Osteoblast (primary cell): ENCODE results near the gene JDP2. TPM values are rescaled to one million over a fixed set of nuclear protein-coding genes. Genes with fewer than 3 reads are reported as not detected.

ENCODE experiments used
- DNase-seq: peaks from one replicate; pipeline ENCODE4 v3.0.0; 2011; ENCODE audit warnings: low spot score, mixed read lengths; ENCODE audit not compliant: insufficient read length; ENCODE audit errors: missing footprints
- H2AFZ ChIP-seq: 2 replicates; pipeline ENCODE4 v1.6.0; 2011; ENCODE audit warnings: mild to moderate bottlenecking, low read length
- H3K27ac ChIP-seq: 2 replicates; pipeline ENCODE4 v1.5.1; 2011; ENCODE audit warnings: mild to moderate bottlenecking, low read depth, low read length, moderate library complexity
- H3K27me3 ChIP-seq: 2 replicates; pipeline ENCODE4 v1.6.0; 2012; ENCODE audit warnings: mild to moderate bottlenecking, control low read depth, inconsistent platforms, low read length, moderate library complexity; ENCODE audit not compliant: insufficient read depth
- H3K36me3 ChIP-seq: 2 replicates; pipeline ENCODE4 v1.5.1; 2011; ENCODE audit warnings: mild to moderate bottlenecking, low read length, control low read depth, moderate library complexity; ENCODE audit not compliant: insufficient read depth
- H3K4me1 ChIP-seq: 2 replicates; pipeline ENCODE4 v1.5.1; 2011; ENCODE audit warnings: mild to moderate bottlenecking, low read length, control low read depth, moderate library complexity; ENCODE audit not compliant: insufficient read depth
- H3K4me2 ChIP-seq: 2 replicates; pipeline ENCODE4 v1.6.0; 2011; ENCODE audit warnings: mild to moderate bottlenecking, low read length; ENCODE audit not compliant: insufficient read depth
- H3K4me3 ChIP-seq: fragments of 200-600 bp; sonication (generic); 3 replicates; pipeline ENCODE4 v1.5.1; 2012; ENCODE audit warnings: mild to moderate bottlenecking, low read length, inconsistent platforms; ENCODE audit not compliant: insufficient read depth
- H3K79me2 ChIP-seq: 2 replicates; pipeline ENCODE4 v1.6.0; 2012; ENCODE audit warnings: mild to moderate bottlenecking, low read length, control low read depth, inconsistent platforms; ENCODE audit not compliant: insufficient read depth
- H3K9me3 ChIP-seq: 2 replicates; pipeline ENCODE4 v1.5.1; 2011; ENCODE audit warnings: low read depth, low read length, control low read depth
- H4K20me1 ChIP-seq: 2 replicates; pipeline ENCODE4 v1.6.0; 2012; ENCODE audit warnings: mild to moderate bottlenecking, low read length, control low read depth; ENCODE audit not compliant: insufficient read depth
- CTCF ChIP-seq: IDR thresholded peaks from 2 replicates; pipeline ENCODE4 v1.5.1; 2011; ENCODE audit warnings: mild to moderate bottlenecking, low read depth, low read length, moderate library complexity; ENCODE audit errors: extremely low read depth
- total RNA-seq: library from RNA; depleted of rRNA; stranded (reverse); fragments of >200 nt; gene quantifications from 2 replicates; pipeline ENCODE4 v1.2.3, GENCODE V29; 2012

JDP2 gene
- total RNA-seq, 1 donor: 77.1 TPM

- H3K4me1 ChIP-seq: peaks cover 18% of the 10 kb centered on the region
- H3K27me3 ChIP-seq: no peaks in the 10 kb centered on the region
- no peak for DNase-seq
These were observed 29.9 kb downstream of the JDP2 start for GRCh38 chr14:75457648-75458165.

GRCh38 chr14:75458305-75458704 lies 30.5 kb downstream of the JDP2 start:
- Histone ChIP-seq H3K4me2 (no peak overlapping the region), H3K27ac (no peak overlapping the region), H2AFZ (no peak overlapping the region), H3K4me3 (no peak overlapping the region), H3K27me3 (no peaks in the 10 kb centered on the region), H3K4me1 (peaks cover 12% of the 10 kb centered on the region), H3K79me2 (peaks cover 71% of the 10 kb centered on the region), H3K36me3 (peaks cover 23% of the 10 kb centered on the region), H4K20me1 (peaks cover 32% of the 10 kb centered on the region), H3K9me3 (no peaks in the 10 kb centered on the region)
- TF ChIP-seq CTCF: no peak
- no peak for DNase-seq

More at GRCh38 chr14:75457648-75458165, 29.9 kb downstream of the JDP2 start:
- no peaks in the 10 kb centered on the region for H3K9me3 ChIP-seq
- H2AFZ ChIP-seq: no peak overlapping the region
- H3K4me3 ChIP-seq: no peak overlapping the region
- peaks cover 19% of the 10 kb centered on the region for H3K36me3 ChIP-seq
- H3K79me2 ChIP-seq: peaks cover 70% of the 10 kb centered on the region
- H3K4me2 ChIP-seq: no peak overlapping the region
- no peak for TF ChIP-seq CTCF
- H3K27ac ChIP-seq: no peak overlapping the region
- H4K20me1 ChIP-seq: peaks cover 32% of the 10 kb centered on the region

- peaks cover 29% of the 10 kb centered on the region for H3K36me3 ChIP-seq
- H2AFZ ChIP-seq: no peak overlapping the region
- peaks cover 33% of the 10 kb centered on the region for H4K20me1 ChIP-seq
- H3K79me2 ChIP-seq: peaks cover 66% of the 10 kb centered on the region
- no peak overlapping the region for H3K4me2 ChIP-seq
- no peaks in the 10 kb centered on the region for H3K9me3 ChIP-seq
- H3K4me1 ChIP-seq: peaks cover 8% of the 10 kb centered on the region
- H3K4me3 ChIP-seq: no peak overlapping the region
- TF ChIP-seq CTCF: no peak
- no peak for DNase-seq
- no peak overlapping the region for H3K27ac ChIP-seq
- H3K27me3 ChIP-seq: no peaks in the 10 kb centered on the region
These were observed 31.4 kb downstream of the JDP2 start for GRCh38 chr14:75459099-75459741.

- H3K27me3 ChIP-seq: no peaks in the 10 kb centered on the region
- peaks cover 29% of the 10 kb centered on the region for H3K36me3 ChIP-seq
- no peak overlapping the region for H2AFZ ChIP-seq
- H3K4me1 ChIP-seq: peaks cover 4% of the 10 kb centered on the region
- no peak overlapping the region for H3K27ac ChIP-seq
- DNase-seq: no peak
- H4K20me1 ChIP-seq: peaks cover 33% of the 10 kb centered on the region
- H3K4me3 ChIP-seq: no peak overlapping the region
- H3K4me2 ChIP-seq: no peak overlapping the region
- TF ChIP-seq CTCF: no peak
- H3K79me2 ChIP-seq: peaks cover 61% of the 10 kb centered on the region
- no peaks in the 10 kb centered on the region for H3K9me3 ChIP-seq
These were observed 32.0 kb downstream of the JDP2 start for GRCh38 chr14:75459791-75460190.
